GM21717 (cell line): ENCODE measurements around the gene CHRNA1.

ENCODE experiments used
- ATAC-seq: cut with Tn5 transposase; IDR thresholded peaks from one replicate; pipeline ENCODE4 v1.9.1; 2021; ENCODE audit warnings: mild to moderate bottlenecking, moderate library complexity; ENCODE audit not compliant: unreplicated experiment

CHRNA1 gene

GRCh38 chr2:174764280-174765255, at the start of gene CHRNA1:
TSS of gene CHRNA1 (minus strand) at chr2:174764472. CDS start at chr2:174764394, 78 bp downstream.
- peak; percentile 68 for ATAC-seq

GRCh38 chr2:174812037-174812436, 47.8 kb upstream of the CHRNA1 start:
- ATAC-seq = no peak

- no peak for ATAC-seq
These were observed 43.7 kb upstream of the CHRNA1 start for GRCh38 chr2:174807931-174808330.

- no peak for ATAC-seq
These were observed 41.5 kb upstream of the CHRNA1 start for GRCh38 chr2:174805803-174806202.

- no peak for ATAC-seq
These were observed 38.2 kb upstream of the CHRNA1 start for GRCh38 chr2:174802459-174802858.

DNA sequence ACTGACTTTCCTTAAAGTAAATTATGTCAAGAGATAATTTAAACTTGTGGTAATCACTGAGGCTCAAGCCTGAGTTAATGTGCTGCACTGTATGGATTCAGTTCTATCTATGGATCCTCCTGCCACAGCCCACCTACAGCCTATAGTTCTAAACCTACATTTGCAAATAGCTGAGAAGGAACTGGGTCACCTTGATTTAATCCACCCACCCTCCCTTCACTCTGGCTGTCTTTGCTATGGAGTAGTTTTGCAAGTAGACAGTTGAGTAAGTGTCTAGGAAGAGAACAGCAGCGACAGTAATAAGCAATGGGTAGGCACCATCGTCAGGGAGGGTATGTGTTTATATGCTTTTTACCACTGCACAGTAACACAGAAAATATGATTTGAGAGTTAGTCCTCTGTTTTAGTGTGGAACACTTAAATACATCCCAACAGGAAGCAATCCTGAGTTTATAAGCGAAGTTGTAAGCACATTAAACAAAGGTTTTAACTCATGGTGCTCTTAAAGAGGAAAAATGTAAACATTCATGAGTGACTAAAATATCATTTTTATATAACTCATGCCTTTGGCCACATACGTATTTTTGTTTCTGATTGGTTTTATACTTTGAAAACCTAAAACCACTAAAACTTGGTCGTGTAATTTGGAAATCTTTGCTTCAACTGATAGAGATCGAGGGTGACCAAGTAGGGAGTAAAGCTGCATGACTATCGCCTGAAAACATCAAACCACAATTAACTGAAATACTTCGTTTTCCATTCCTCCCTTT, 36.3 kb upstream of the CHRNA1 start:
- no peak for ATAC-seq

DNA sequence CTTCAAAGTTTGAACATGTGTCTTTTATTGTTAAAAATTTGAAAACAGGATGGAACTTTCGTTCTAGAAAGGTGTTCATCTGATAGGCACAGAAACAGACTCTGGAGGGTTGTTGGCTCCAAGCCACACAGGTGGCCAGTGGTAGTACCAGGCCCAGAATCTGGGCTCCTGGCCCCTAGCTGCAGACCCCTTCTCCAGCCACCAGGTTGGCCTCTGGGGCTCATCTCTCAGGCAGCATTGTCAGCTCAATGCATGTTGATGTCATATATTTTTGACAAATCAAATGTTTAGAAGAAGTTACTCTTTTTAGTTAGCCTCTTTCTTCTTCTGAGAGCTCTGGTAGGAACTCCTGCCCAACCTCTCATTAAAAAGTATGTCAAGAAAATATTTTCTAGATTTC, 34.5 kb upstream of the CHRNA1 start:
- ATAC-seq = no peak

- ATAC-seq = no peak
These were observed 33.6 kb upstream of the CHRNA1 start for GRCh38 chr2:174797781-174798276.

DNA sequence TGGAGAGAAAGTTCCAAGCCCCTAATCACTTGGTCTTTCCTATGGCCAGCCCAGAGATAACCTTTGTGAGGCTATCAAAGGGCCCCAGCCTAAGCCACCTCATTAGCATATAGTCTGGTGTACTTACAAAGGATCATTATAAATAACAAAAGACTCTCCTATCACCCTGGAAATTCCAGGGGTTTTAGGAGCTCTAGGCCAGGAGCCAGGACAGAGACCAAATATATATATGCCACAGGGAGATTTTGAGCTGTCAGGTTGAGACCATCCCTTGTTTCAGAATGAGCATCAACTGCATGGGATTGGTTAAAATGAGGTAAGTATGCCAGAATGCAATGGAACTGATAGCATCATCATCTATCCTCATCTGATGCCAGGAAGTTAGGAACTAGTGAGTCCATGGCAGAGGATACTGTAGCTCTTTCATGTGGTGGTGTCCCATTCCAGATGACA, 32.1 kb upstream of the CHRNA1 start:
- no peak for ATAC-seq

DNA sequence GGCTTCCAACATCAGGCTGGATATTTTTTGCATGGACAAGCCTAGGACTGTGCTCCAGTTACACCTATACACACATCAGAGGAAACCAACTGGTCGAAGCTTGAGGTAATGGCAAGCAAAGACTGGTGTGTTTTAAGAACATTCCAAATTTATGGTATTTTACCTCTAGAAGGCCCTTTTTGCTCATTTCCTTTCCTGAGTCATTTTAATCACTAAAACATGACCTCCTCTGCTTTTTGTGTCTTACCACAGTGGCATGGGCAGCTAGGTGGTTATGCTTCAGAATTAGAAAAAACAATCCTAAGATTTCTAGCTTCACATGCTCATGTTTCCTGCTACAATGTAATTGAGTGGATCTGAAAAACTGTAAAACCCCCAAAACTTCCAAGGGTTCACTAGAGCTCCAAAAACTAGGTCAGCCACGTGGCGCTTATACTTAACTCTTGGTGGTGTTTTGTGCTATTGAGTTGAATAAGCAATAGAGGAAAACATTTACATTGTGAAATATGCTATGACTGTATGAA, 30.6 kb upstream of the CHRNA1 start:
- ATAC-seq = no peak

- no peak for ATAC-seq
These were observed 28.2 kb upstream of the CHRNA1 start for GRCh38 chr2:174792309-174793025.

GRCh38 chr2:174791746-174792280, 27.5 kb upstream of the CHRNA1 start:
- no peak for ATAC-seq

DNA sequence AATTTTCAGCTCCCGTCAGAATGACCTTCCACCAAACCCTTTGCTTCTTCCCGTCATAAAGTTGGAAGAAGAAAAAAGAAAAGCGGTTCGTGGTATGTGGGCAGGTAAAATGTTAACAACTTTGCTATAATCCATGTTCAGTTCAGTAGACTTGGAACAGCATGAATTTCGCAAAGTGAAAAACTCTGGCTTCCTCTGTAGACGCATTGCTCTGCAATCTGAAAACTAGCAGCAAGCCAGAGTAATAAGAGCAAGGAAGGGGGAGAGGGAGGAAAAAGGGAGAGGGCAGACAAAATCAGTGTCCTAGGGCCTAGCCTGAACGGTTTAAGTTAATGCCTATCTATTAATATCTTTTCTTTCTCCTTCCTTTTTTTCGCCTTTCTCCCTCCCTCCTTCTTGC, 26.7 kb upstream of the CHRNA1 start:
- no peak for ATAC-seq

- ATAC-seq = no peak
These were observed 24.7 kb upstream of the CHRNA1 start for GRCh38 chr2:174789001-174789400.

GRCh38 chr2:174788291-174788929, 24.1 kb upstream of the CHRNA1 start:
- ATAC-seq = no peak

- ATAC-seq = no peak
These were observed 23.4 kb upstream of the CHRNA1 start for GRCh38 chr2:174787487-174788205.

DNA sequence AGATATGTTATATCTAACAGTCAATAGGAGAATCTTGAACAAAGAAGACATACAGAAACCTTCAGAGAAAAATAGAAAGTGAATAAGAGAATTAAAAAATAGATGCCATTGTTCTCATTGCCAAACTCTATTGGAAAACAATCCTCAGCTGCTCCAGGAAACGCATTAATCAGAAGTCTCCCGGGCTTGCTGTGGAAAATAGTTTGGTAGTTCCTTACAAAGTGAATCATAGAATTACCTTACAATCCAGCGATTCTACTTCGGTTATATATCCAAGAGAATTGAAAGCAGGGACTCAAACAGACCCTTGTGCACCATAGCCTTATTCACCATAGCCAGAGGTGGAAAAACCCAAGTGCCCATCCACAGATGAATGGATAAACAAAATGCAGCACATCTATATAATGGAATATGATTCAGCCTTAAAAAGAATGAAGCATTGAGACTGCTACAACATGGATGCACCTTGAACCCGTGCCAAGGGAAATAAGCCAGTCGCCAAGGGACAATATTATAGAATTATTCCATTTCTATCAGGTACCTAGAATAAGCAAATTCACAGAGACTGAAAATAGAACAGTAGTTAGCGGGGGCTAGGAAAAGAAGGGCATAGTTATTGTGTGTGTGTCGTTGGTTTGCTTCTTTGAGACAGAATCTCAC, 21.9 kb upstream of the CHRNA1 start:
- ATAC-seq = no peak

- ATAC-seq = no peak
These were observed 21.2 kb upstream of the CHRNA1 start for GRCh38 chr2:174785481-174785880.

GRCh38 chr2:174784909-174785308, 20.6 kb upstream of the CHRNA1 start:
- ATAC-seq = no peak
